GM12878 (cell line): ENCODE results near the gene SMARCC1. TPM values are rescaled to one million over a fixed set of nuclear protein-coding genes. Genes with fewer than 3 reads are reported as not detected.

Source experiments
- ATAC-seq: fragments of 200-7000 bp; cut with Tn5 transposase; 3 replicates; pipeline ENCODE4 v1.9.1; 2020; ENCODE audit warnings: mild to moderate bottlenecking, moderate library complexity
- BruUV-seq: library from RNA; stranded (reverse); fragments of 400-500 nt; replicated peaks from 2 replicates; lab custom pipeline; 2021; lab: Mats Ljungman, UMichigan
- CTCF ChIA-PET: fragments of 300-600 bp; sonication (Branson Sonifier 250); formaldehyde crosslinking; extraction: SDS; loops from one replicate; lab custom pipeline; 2021; ENCODE audit warnings: inconsistent platforms; lab: Yijun Ruan, JAX
- POLR2A ChIA-PET: fragments of 350-600 bp; formaldehyde crosslinking; extraction: SDS; loops from one replicate; lab custom pipeline; 2021; ENCODE audit warnings: inconsistent platforms; lab: Charles Lee
- RAD21 ChIA-PET: fragments of 300-600 bp; sonication (Branson Sonifier 250); formaldehyde crosslinking; loops from one replicate; lab custom pipeline; 2023; ENCODE audit warnings: antibody characterized with exemption; ENCODE audit not compliant: unreplicated experiment; lab: Charles Lee
- SMC1A ChIA-PET: fragments of 300-600 bp; sonication (Branson Sonifier 250); formaldehyde crosslinking; loops from one replicate; lab custom pipeline; 2023; ENCODE audit not compliant: unreplicated experiment, uncharacterized antibody; lab: Charles Lee
- DNase-seq: peaks from one replicate; pipeline ENCODE4 v3.0.0-alpha.2; 2011; ENCODE audit warnings: low read depth, low spot score
- FAIRE-seq: peaks from 3 replicates; lab custom pipeline; 2011; peaks lifted over from hg19 to GRCh38; lab: Jason Lieb, UNC
- H2AFZ ChIP-seq: 2 replicates; pipeline ENCODE4 v1.6.0; 2011; ENCODE audit warnings: low read depth, low read length, control low read depth; ENCODE audit not compliant: control insufficient read depth
- H3K27ac ChIP-seq: 2 replicates; pipeline ENCODE4 v1.5.1; 2011; ENCODE audit warnings: control low read depth; ENCODE audit not compliant: control insufficient read depth, insufficient read depth
- H3K27me3 ChIP-seq, 2 experiments: replicated peaks in 1 of 2; 2 replicates each; pipeline versions ENCODE4 v1.6.0 to v1.6.1; 2011; ENCODE audit warnings: low read length in 1 of 2; ENCODE audit not compliant: control insufficient read depth in 2 of 2, insufficient read depth in 2 of 2
- H3K36me3 ChIP-seq, 2 experiments: 2 replicates each; pipeline ENCODE4 v1.5.1; 2011; ENCODE audit warnings: low read length in 1 of 2; ENCODE audit not compliant: control insufficient read depth in 2 of 2, insufficient read depth in 2 of 2
- H3K4me1 ChIP-seq: 2 replicates; pipeline ENCODE4 v1.6.1; 2011; ENCODE audit warnings: mild to moderate bottlenecking, low read length, moderate library complexity, mixed read lengths; ENCODE audit not compliant: control insufficient read depth, insufficient read depth
- H3K4me2 ChIP-seq: 2 replicates; pipeline ENCODE4 v1.6.0; 2011; ENCODE audit warnings: control low read depth; ENCODE audit not compliant: control insufficient read depth, insufficient read depth
- H3K4me3 ChIP-seq: fragments of 200-600 bp; sonication (generic); 2 replicates; pipeline ENCODE4 v1.5.1; 2016
- H3K79me2 ChIP-seq: 2 replicates; pipeline ENCODE4 v1.6.0; 2011; ENCODE audit warnings: low read length; ENCODE audit not compliant: control insufficient read depth, insufficient read depth
- H3K9ac ChIP-seq: 2 replicates; pipeline ENCODE4 v1.8.0; 2011; ENCODE audit warnings: low read length, control low read depth, mixed read lengths; ENCODE audit not compliant: control insufficient read depth, insufficient read depth
- H3K9me3 ChIP-seq: replicated peaks from 3 replicates; pipeline ENCODE4 v1.5.1; 2011; ENCODE audit warnings: mild to moderate bottlenecking, low read length; ENCODE audit not compliant: control insufficient read depth, insufficient read depth
- H4K20me1 ChIP-seq: 2 replicates; pipeline ENCODE4 v1.6.0; 2011; ENCODE audit not compliant: control insufficient read depth, insufficient read depth
- ATF3 ChIP-seq: IDR thresholded peaks from 2 replicates; pipeline ENCODE4 v1.6.1; 2011; ENCODE audit warnings: low read depth, mild to moderate bottlenecking, low read length, moderate library complexity, borderline replicate concordance; ENCODE audit errors: extremely low read depth
- BRCA1 ChIP-seq: IDR thresholded peaks from 2 replicates; pipeline ENCODE4 v1.6.1; 2011; ENCODE audit warnings: low read depth, low read length, improper control_type of control experiment
- CBX3 ChIP-seq: fragments of 200-600 bp; sonication (generic); IDR thresholded peaks from 2 replicates; pipeline ENCODE4 v1.6.1; 2016; ENCODE audit warnings: low read depth, borderline replicate concordance
- CHD2 ChIP-seq: IDR thresholded peaks from 2 replicates; pipeline ENCODE4 v1.6.1; 2011; ENCODE audit warnings: low read depth, low read length, improper control_type of control experiment, borderline replicate concordance
- IKZF1 ChIP-seq: fragments of 450-650 bp; conservative IDR thresholded peaks from 2 replicates; pipeline ENCODE4 v1.6.1; 2017; ENCODE audit warnings: antibody characterized with exemption, mild to moderate bottlenecking
- MEF2A ChIP-seq: IDR thresholded peaks from 2 replicates; pipeline ENCODE4 v1.6.1; 2011; ENCODE audit warnings: low read depth, mild to moderate bottlenecking, low read length, moderate library complexity; ENCODE audit not compliant: insufficient read depth
- MLLT1 ChIP-seq: fragments of 450-650 bp; IDR thresholded peaks from 2 replicates; pipeline ENCODE4 v1.6.1; 2016; ENCODE audit warnings: mild to moderate bottlenecking
- MTA2 ChIP-seq: fragments of 450-650 bp; IDR thresholded peaks from 2 replicates; pipeline ENCODE4 v1.6.1; 2016; ENCODE audit warnings: low read depth, mild to moderate bottlenecking, moderate library complexity
- MYC ChIP-seq: IDR thresholded peaks from 2 replicates; pipeline ENCODE4 v1.6.1; 2011; ENCODE audit warnings: mild to moderate bottlenecking, low read length, moderate library complexity, inconsistent platforms; ENCODE audit not compliant: insufficient read depth, insufficient replicate concordance, insufficient read length, severe bottlenecking
- NFYB ChIP-seq: IDR thresholded peaks from 2 replicates; pipeline ENCODE4 v1.6.1; 2011; ENCODE audit warnings: low read depth, mild to moderate bottlenecking, low read length, improper control_type of control experiment, moderate library complexity; ENCODE audit not compliant: insufficient read depth
- NR2C1 ChIP-seq: fragments of 450-650 bp; IDR thresholded peaks from 2 replicates; pipeline ENCODE4 v1.6.1; 2017; ENCODE audit warnings: antibody characterized with exemption, mild to moderate bottlenecking, moderate library complexity
- PRDM15 ChIP-seq: fragments of 450-650 bp; formaldehyde crosslinking; IDR thresholded peaks from 2 replicates; pipeline ENCODE4 v1.4.0; 2020; ENCODE audit warnings: mild to moderate bottlenecking, moderate library complexity
- RCOR1 ChIP-seq: conservative IDR thresholded peaks from 2 replicates; pipeline ENCODE4 v1.6.1; 2012; ENCODE audit warnings: low read depth, low read length, improper control_type of control experiment
- SMAD1 ChIP-seq: fragments of 450-650 bp; IDR thresholded peaks from 2 replicates; pipeline ENCODE4 v1.6.1; 2018; ENCODE audit warnings: mild to moderate bottlenecking, low read depth; ENCODE audit not compliant: partially characterized antibody
- SRF ChIP-seq, 2 experiments: IDR thresholded peaks; 2 replicates each; pipeline ENCODE4 v1.6.1; 2011; ENCODE audit warnings: low read depth in 2 of 2, low read length in 2 of 2, mild to moderate bottlenecking in 1 of 2, moderate library complexity in 1 of 2
- TCF12 ChIP-seq: IDR thresholded peaks from 2 replicates; pipeline ENCODE4 v1.6.1; 2011; ENCODE audit warnings: low read depth, mild to moderate bottlenecking, low read length
- YBX1 ChIP-seq: fragments of 450-650 bp; IDR thresholded peaks from 2 replicates; pipeline ENCODE4 v1.6.1; 2016; ENCODE audit warnings: antibody characterized with exemption
- YY1 ChIP-seq: IDR thresholded peaks from 2 replicates; pipeline ENCODE4 v1.6.1; 2011; ENCODE audit warnings: low read depth, mild to moderate bottlenecking, low read length
- ZNF217 ChIP-seq: fragments of 450-650 bp; IDR thresholded peaks from 2 replicates; pipeline ENCODE4 v1.6.1; 2017; ENCODE audit warnings: antibody characterized with exemption, mild to moderate bottlenecking
- ZNF622 ChIP-seq: fragments of 450-650 bp; IDR thresholded peaks from 2 replicates; pipeline ENCODE4 v1.6.1; 2017; ENCODE audit warnings: mild to moderate bottlenecking, inconsistent platforms
- whole genome bisulfite sequencing: methylation state at CpG from one replicate; pipeline ENCODE4 v1.1.6; 2016; ENCODE audit warnings: low lambda C conversion rate; ENCODE audit not compliant: insufficient replicate concordance, insufficient coverage; ENCODE audit errors: missing lambda C conversion rate; 5-methylcytosine and 5-hydroxymethylcytosine counted together
- in situ Hi-C: fragments of 300-500 bp; cut with MboI; formaldehyde crosslinking; loops from 9 replicates; pipeline ENCODE4 v1.14.3; 2018; ENCODE audit warnings: mixed read lengths
- intact Hi-C: fragments of 100-400 bp; cut with micrococcal nuclease; formaldehyde crosslinking; loops from one replicate; pipeline ENCODE4 v1.14.2; 2022; ENCODE audit not compliant: unreplicated experiment
- polyA plus RNA-seq, 11 experiments: library from polyadenylated mRNA; depleted of rRNA in 4 of 11; unstranded in 6 of 11; stranded (reverse) in 5 of 11; fragments of >200 nt; fragmentation: Nextera tagmentation in 4 of 11; fragmentation: Illumina TruSeq in 1 of 11; extraction: Ambion mirVana in 4 of 11; extraction: Trizol in 1 of 11; gene quantifications; 1 replicate in 1 of 11; 2 replicates in 10 of 11; pipeline versions ENCODE4 v1.2.1 to v1.2.3, GENCODE V29; 2011 to 2016; ENCODE audit warnings: inconsistent platforms in 2 of 11, missing spikeins in 2 of 11, low read depth in 1 of 11
- total RNA-seq, 4 experiments: library from RNA; depleted of rRNA in 3 of 4; stranded (reverse); fragments of >200 nt in 3 of 4; fragmentation: Illumina TruSeq in 1 of 4; extraction: Trizol in 1 of 4; gene quantifications; 2 replicates each; pipeline versions ENCODE4 v1.2.1 to v1.2.3, GENCODE V29; 2013 to 2021

Gene SMARCC1
- total and polyA plus RNA-seq, 10 of the 15 experiments (the other 5 are each of a cell fraction or from before 2014, with no cell fraction given) = 26.6 to 147 (median 57.1) TPM

- TF ChIP-seq YY1 (no peak), MEF2A (no peak), SMAD1 (no peak), MTA2 (no peak), ZNF622 (no peak)
Measured at GRCh38 chr3:47650294-47650693, 131.4 kb downstream of the SMARCC1 start (continued).

GRCh38 chr3:47647550-47647949 is 134.1 kb downstream of the SMARCC1 start:
- Histone ChIP-seq H2AFZ (no peak overlapping the region), H3K27me3 (no peaks in the 10 kb centered on the region), H3K27ac (no peak overlapping the region), H3K79me2 (no peaks in the 10 kb centered on the region; the same call in 1 of the 2 replicates), H3K4me2 (no peak overlapping the region), H3K9ac (no peak overlapping the region), H3K4me1 (no peaks in the 10 kb centered on the region), H3K9me3 (no peaks in the 10 kb centered on the region), H3K4me3 (no peak overlapping the region), H4K20me1 (no peaks in the 10 kb centered on the region; the same call in 1 of the 2 replicates), H3K36me3 (peaks cover 4 to 30% of the 10 kb centered on the region in 2 experiments; a peak in 3 of 4 replicates)
- ChIA-PET SMC1A (interaction anchor here (1.6 kb wide), 1 partner anchor 125 kb away, joined by 4 read pairs; no protein-coding TSS in a partner anchor), RAD21 (no interaction called here), POLR2A (no interaction called here), CTCF (no interaction called here)
- in situ Hi-C loops = no loop called here
- FAIRE-seq (no peak), ATAC-seq (no peak), DNase-seq (no peak)
- WGBS = 89% methylated on average over 2 of the region's 2 CpGs
- no TSS peak for BruUV-seq
- intact Hi-C loops = no loop called here
- TF ChIP-seq MLLT1 = no peak
- no peak for TF ChIP-seq NR2C1
- TF ChIP-seq TCF12 = no peak
- TF ChIP-seq PRDM15 (CRISPR knock-in tag) = no peak
- no peak for TF ChIP-seq RCOR1
- TF ChIP-seq YBX1 = no peak
- no peak for TF ChIP-seq MYC
- TF ChIP-seq IKZF1 = no peak
- no peak for TF ChIP-seq CBX3
- no peak for TF ChIP-seq SRF (IDR thresholded peaks at IDR 0.05; ENCODE audit: low read depth in 2 of 2, low read length in 2 of 2)
- TF ChIP-seq BRCA1 = no peak
- no peak for TF ChIP-seq ZNF217
- TF ChIP-seq NFYB = no peak
- no peak for TF ChIP-seq ATF3
- no peak for TF ChIP-seq CHD2
